ENCODE measurements around the gene SLC25A51. TPM values are rescaled to one million over a fixed set of nuclear protein-coding genes. Genes with fewer than 3 reads are reported as not detected.

The SLC25A51 gene
- total RNA-seq, 4 donors from 2014 or later = 32.2 to 67.8 (median 57.8) TPM

DNA sequence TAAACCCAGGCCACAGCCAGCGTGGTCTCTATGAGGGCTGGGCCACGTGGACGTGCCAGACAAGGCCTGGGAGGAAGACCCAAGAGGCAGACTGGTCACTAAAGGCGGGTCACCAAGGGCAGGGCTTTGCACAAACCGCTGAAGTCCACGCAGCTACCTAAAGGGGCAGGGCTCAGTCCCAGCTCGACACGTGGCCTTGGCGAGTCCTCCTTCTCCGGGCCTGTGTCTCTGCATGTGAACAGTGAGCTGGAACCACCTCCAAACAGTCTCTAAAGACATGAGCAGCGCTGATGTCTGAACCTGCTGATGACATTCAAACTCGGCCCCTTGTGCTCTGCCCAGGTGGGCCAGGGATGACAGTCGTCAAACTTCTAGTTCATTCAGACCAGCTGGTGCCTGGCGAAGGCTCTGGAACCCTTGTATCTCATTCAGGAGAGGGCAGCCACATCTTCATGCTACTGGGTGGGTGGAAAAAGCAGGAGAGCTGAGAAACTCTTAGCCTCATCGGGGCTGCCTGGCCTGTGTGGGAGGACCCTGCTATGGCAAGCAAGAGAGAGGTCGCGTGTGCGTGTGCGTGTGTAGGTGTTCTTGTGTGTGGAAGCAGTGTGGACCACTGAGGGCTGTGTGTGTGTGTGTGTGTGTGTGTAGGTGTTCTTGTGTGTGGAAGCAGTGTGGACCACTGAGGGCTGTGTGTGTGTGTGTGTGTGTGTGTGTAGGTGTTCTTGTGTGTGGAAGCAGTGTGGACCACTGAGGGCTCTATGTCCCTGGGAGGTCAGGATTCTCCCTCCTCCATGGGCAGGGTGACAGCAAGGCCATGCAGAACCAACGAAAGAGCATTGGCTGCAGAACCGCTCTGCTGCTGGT, 14.1 kb upstream of the SLC25A51 start:
- Histone ChIP-seq H3K27me3 (no peaks in the 10 kb centered on the region), H3K36me3 (peaks cover 0 to 15% (median 0%) of the 10 kb centered on the region in 3 donors), H3K27ac (no peak overlapping the region), H3K4me3 (no peak overlapping the region), H3K9me3 (no peaks in the 10 kb centered on the region), H3K4me1 (no peaks in the 10 kb centered on the region)
- DNase-seq = no peak
- TF ChIP-seq, protein P1, sequence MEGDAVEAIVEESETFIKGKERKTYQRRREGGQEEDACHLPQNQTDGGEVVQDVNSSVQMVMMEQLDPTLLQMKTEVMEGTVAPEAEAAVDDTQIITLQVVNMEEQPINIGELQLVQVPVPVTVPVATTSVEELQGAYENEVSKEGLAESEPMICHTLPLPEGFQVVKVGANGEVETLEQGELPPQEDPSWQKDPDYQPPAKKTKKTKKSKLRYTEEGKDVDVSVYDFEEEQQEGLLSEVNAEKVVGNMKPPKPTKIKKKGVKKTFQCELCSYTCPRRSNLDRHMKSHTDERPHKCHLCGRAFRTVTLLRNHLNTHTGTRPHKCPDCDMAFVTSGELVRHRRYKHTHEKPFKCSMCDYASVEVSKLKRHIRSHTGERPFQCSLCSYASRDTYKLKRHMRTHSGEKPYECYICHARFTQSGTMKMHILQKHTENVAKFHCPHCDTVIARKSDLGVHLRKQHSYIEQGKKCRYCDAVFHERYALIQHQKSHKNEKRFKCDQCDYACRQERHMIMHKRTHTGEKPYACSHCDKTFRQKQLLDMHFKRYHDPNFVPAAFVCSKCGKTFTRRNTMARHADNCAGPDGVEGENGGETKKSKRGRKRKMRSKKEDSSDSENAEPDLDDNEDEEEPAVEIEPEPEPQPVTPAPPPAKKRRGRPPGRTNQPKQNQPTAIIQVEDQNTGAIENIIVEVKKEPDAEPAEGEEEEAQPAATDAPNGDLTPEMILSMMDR (IDR thresholded peaks at IDR 0.05) = no peak
- TF ChIP-seq POLR2A (IDR thresholded peaks at IDR 0.05) = no peak

DNA sequence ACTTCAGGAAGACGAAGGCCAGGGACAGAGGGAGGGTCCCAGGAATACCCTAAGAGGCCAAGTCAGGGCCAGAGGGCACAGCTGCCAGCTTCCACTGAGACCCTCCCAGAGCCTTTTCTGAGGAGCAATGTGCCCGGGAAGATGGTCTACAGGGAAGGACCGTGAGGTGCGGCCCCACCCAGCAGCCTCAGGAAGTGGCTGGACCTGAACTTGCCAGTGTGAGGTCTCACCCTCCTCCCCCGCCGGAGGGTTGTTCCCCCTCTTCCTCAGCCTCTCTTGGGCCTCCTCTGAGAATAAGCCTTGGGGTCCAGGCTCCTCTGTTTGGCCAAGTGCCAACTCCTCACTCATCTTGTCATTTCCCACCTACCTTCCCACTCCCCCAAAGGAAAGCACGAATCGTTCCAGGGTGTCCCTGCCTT, 13.4 kb upstream of the SLC25A51 start:
- no peak for DNase-seq
- no peak overlapping the region for H3K4me3 ChIP-seq
- H3K27ac ChIP-seq = no peak overlapping the region

DNA sequence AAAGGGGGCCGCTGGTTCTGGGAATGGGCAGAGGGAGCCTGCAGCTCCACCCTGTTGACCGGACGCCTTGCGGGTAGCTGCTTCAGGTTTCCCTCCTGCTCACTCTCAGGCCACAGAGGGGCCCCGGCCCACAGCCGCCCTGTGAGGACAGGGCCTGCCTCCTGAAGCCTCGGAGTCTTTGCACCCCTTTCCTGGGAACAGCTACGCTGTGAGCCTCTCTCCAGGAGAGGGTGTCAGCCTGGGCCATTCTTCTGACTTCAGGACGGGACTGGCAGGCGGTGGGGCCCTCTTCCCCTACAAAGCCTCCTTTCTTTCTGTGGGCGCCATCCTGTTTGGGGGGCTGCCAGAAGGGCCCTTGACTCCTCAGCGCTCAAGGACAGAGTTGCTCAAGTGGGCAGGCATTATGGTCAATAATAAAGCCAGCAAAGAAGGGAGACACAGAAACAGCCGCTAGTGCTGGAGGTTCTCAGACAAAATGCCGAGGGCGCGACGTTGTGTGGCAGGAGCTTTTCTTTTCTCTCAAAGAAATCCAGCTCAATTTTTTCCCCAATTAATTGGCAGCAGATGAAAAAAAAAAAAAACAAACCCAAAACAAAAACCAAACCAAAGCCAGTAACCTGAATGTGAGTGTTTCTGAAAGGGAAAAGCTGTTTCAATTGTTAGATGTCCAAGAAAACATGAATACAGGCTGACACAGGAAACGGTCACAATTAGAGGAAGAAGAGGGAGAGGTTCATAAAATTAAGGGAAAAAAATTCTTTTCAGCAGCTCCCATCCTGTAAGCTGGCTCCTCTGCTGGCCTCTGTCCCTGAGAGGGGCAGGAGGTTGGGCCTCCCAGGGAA, 12.8 kb upstream of the SLC25A51 start:
- H3K9me3 ChIP-seq = no peaks in the 10 kb centered on the region
- no peak overlapping the region for H3K4me3 ChIP-seq
- peaks cover 0 to 15% (median 0%) of the 10 kb centered on the region in 3 donors for H3K36me3 ChIP-seq
- no peaks in the 10 kb centered on the region for H3K27me3 ChIP-seq
- no peak for DNase-seq
- H3K4me1 ChIP-seq = no peaks in the 10 kb centered on the region
- H3K27ac ChIP-seq = no peak overlapping the region
- TF ChIP-seq POLR2A (IDR thresholded peaks at IDR 0.05) = no peak
- TF ChIP-seq, protein P1 (IDR thresholded peaks at IDR 0.05) = no peak

More for the DNA sequence above, 13.4 kb upstream of the SLC25A51 start:
- H3K27me3 ChIP-seq = no peaks in the 10 kb centered on the region
- TF ChIP-seq POLR2A (IDR thresholded peaks at IDR 0.05) = no peak
- TF ChIP-seq, protein P1 (IDR thresholded peaks at IDR 0.05) = no peak
- no peaks in the 10 kb centered on the region for H3K4me1 ChIP-seq
- H3K9me3 ChIP-seq = no peaks in the 10 kb centered on the region
- H3K36me3 ChIP-seq = peaks cover 0 to 15% (median 0%) of the 10 kb centered on the region in 3 donors

DNA sequence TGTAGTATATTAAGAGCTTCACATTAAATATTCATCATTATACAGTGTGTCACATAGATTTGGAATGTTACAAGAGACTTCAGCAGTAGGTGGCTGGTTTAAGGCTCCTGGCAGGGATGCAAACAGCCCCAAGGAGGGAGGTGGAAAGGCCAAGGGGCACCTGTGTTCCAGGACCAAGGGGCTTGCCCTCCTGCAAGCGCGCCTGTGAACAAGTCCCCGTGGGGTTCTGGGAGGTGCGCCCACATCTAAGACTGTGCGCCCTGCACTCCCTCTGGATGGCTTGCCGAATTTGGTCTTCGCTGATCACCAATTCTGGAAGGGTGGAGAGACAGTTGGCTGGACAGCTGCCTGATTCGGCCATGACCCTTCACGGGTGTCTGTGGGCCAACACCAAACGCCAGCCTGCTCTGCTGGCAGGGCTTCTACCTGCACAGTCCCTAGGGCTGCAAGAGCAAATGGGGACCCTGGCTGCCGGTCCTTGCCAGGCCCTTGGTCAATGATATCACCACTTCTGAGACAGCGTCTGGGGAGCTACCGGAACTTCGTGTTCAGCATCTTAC, 12.1 kb upstream of the SLC25A51 start:
- H3K4me1 ChIP-seq = no peaks in the 10 kb centered on the region
- TF ChIP-seq, protein P1 (IDR thresholded peaks at IDR 0.05) = no peak
- TF ChIP-seq POLR2A (IDR thresholded peaks at IDR 0.05) = no peak
- H3K9me3 ChIP-seq = no peaks in the 10 kb centered on the region
- no peak overlapping the region for H3K27ac ChIP-seq
- no peaks in the 10 kb centered on the region for H3K27me3 ChIP-seq
- H3K36me3 ChIP-seq = peaks cover 0 to 15% (median 0%) of the 10 kb centered on the region in 3 donors
- peak in 1 of 3 donors; percentile 37 for DNase-seq
- H3K4me3 ChIP-seq = no peak overlapping the region

DNA sequence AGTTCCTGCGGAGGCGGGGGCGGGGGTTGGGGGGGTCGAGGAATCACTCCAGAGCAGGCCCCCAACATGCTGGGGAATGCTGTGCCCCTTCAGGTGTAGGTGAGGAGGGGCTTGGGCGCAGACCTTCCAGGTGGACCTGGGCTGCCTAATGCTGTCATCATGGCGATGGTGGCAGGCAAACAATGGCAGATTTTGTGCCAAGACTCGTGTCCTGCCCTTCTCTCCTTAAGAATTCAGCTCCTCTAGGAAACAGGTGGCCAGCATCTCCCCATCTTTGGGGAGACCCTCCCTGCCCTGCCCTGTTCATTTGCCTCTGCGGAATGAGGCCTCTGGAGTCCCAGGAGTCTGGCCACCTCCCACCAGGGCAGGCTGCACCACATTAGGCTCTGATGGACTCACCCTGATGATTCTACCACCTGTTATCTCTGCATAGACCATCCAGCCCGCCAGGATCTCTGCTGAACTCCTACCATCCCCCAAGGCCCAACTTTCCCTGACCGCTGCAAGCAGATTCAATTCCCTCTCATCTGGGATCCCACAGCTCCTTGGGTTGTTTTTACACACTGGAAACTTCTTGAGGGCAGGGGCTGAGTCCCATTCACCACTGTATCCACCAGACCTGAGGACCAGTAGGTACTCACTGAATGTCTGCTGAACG, 10.9 kb upstream of the SLC25A51 start:
- H3K9me3 ChIP-seq = no peaks in the 10 kb centered on the region
- no peaks in the 10 kb centered on the region for H3K27me3 ChIP-seq
- no peaks in the 10 kb centered on the region for H3K4me1 ChIP-seq
- TF ChIP-seq, protein P1 (IDR thresholded peaks at IDR 0.05) = no peak
- no peak for TF ChIP-seq POLR2A (IDR thresholded peaks at IDR 0.05)
- DNase-seq = peak in 1 of 3 donors; percentile 39
- no peak overlapping the region for H3K4me3 ChIP-seq
- peaks cover 0 to 15% (median 0%) of the 10 kb centered on the region in 3 donors for H3K36me3 ChIP-seq
- H3K27ac ChIP-seq = no peak overlapping the region

Data from Peyer's patch (tissue), 4 donors.